Ishikawa (cell line): ENCODE measurements around the gene IRS2.

ENCODE experiments used
- CEBPB ChIP-seq: IDR thresholded peaks from 2 replicates; pipeline ENCODE4 v1.6.1; 2012
- CREB1 ChIP-seq: IDR thresholded peaks from 2 replicates; pipeline ENCODE4 v1.6.1; 2012; ENCODE audit warnings: low read depth
- EGR1 ChIP-seq: IDR thresholded peaks from 2 replicates; pipeline ENCODE4 v1.6.1; 2012
- EP300 ChIP-seq: IDR thresholded peaks from 2 replicates; pipeline ENCODE4 v1.6.1; 2012; ENCODE audit warnings: borderline replicate concordance
- FOXM1 ChIP-seq: IDR thresholded peaks from 2 replicates; pipeline ENCODE4 v1.6.1; 2012; ENCODE audit warnings: low read depth, borderline replicate concordance
- MAX ChIP-seq: IDR thresholded peaks from 2 replicates; pipeline ENCODE4 v1.6.1; 2012
- RAD21 ChIP-seq: IDR thresholded peaks from 2 replicates; pipeline ENCODE4 v1.6.1; 2012; ENCODE audit warnings: low read depth
- REST ChIP-seq: IDR thresholded peaks from 2 replicates; pipeline ENCODE4 v1.6.1; 2012; ENCODE audit warnings: low read depth, mild to moderate bottlenecking
- TCF12 ChIP-seq: IDR thresholded peaks from 2 replicates; pipeline ENCODE4 v1.6.1; 2012; ENCODE audit warnings: low read depth

GRCh38 chr13:109745702-109746101 lies 40.7 kb downstream of the IRS2 start:
- no peak for TF ChIP-seq CEBPB
- no peak for TF ChIP-seq REST
- TF ChIP-seq TCF12, result no peak
- no peak for TF ChIP-seq RAD21
- TF ChIP-seq MAX, result no peak
- TF ChIP-seq EP300, result no peak
- no peak for TF ChIP-seq EGR1
- TF ChIP-seq FOXM1, result no peak
- no peak for TF ChIP-seq CREB1
